ENCODE results near the gene BCAR1. TPM values are rescaled to one million over a fixed set of nuclear protein-coding genes. Genes with fewer than 3 reads are reported as not detected.

Gene BCAR1
- polyA plus RNA-seq, 1 donor from 2014 or later = 39.1 TPM

- Histone ChIP-seq H3K9me3 (ENCODE audit: low read length) (no peaks in the 10 kb centered on the region), H3K27me3 (ENCODE audit: insufficient read depth, low read depth, low read length) (no peaks in the 10 kb centered on the region), H4K20me1 (ENCODE audit: insufficient read depth) (no peaks in the 10 kb centered on the region), H3K36me3 (ENCODE audit: insufficient read depth, low read length) (no peaks in the 10 kb centered on the region), H3K4me3 (ENCODE audit: low read length) (peak overlapping the region; percentile 95), H3K4me2 (ENCODE audit: low read length) (no peak overlapping the region), H2AFZ (ENCODE audit: low read depth, low read length) (no peak overlapping the region), H3K79me2 (replicated peaks; ENCODE audit: insufficient read depth, low read length) (peaks cover 63% of the 10 kb centered on the region), H3K27ac (ENCODE audit: low read length) (no peak overlapping the region), H3F3A (ENCODE audit: insufficient read depth, low read length, poor library complexity, severe bottlenecking) (no peaks in the 10 kb centered on the region), H3K9ac (ENCODE audit: low read length) (no peak overlapping the region), H3K9me2 (ENCODE audit: insufficient read depth, low read length) (no peaks in the 10 kb centered on the region)
- TF ChIP-seq TAF1 (IDR thresholded peaks at IDR 0.05; ENCODE audit: low read depth) (no peak), SMC3 (conservative IDR thresholded peaks at IDR 0.05; ENCODE audit: poor library complexity) (no peak), MXI1 (conservative IDR thresholded peaks at IDR 0.05; ENCODE audit: poor library complexity, severe bottlenecking) (no peak), EP300 (conservative IDR thresholded peaks at IDR 0.05; ENCODE audit: poor library complexity, severe bottlenecking) (no peak), POLR2AphosphoS5 (IDR thresholded peaks at IDR 0.05) (no peak), REST (IDR thresholded peaks at IDR 0.05; ENCODE audit: borderline replicate concordance) (no peak), EZH2 (IDR thresholded peaks at IDR 0.05; ENCODE audit: borderline replicate concordance, insufficient read depth, low read length, poor library complexity, severe bottlenecking) (no peak), CTCF (IDR thresholded peaks at IDR 0.05; ENCODE audit: poor library complexity, severe bottlenecking) (no peak), RAD21 (conservative IDR thresholded peaks at IDR 0.05) (no peak)
Measured at GRCh38 chr16:75263291-75263962, 12.0 kb upstream of the BCAR1 start.

- H3F3A ChIP-seq (ENCODE audit: insufficient read depth, low read length, poor library complexity, severe bottlenecking) = no peaks in the 10 kb centered on the region
- H3K9me3 ChIP-seq (ENCODE audit: low read length) = no peaks in the 10 kb centered on the region
- no peaks in the 10 kb centered on the region for H3K9me2 ChIP-seq (ENCODE audit: insufficient read depth, low read length)
- no peak overlapping the region for H3K4me2 ChIP-seq (ENCODE audit: low read length)
- no peak overlapping the region for H2AFZ ChIP-seq (ENCODE audit: low read depth, low read length)
- TF ChIP-seq MXI1 (conservative IDR thresholded peaks at IDR 0.05; ENCODE audit: poor library complexity, severe bottlenecking) = no peak
- no peak for TF ChIP-seq POLR2AphosphoS5 (IDR thresholded peaks at IDR 0.05)
- no peaks in the 10 kb centered on the region for H3K36me3 ChIP-seq (ENCODE audit: insufficient read depth, low read length)
- H3K27ac ChIP-seq (ENCODE audit: low read length) = no peak overlapping the region
- peak overlapping the region; percentile 95 for H3K4me3 ChIP-seq (ENCODE audit: low read length)
- no peaks in the 10 kb centered on the region for H4K20me1 ChIP-seq (ENCODE audit: insufficient read depth)
- H3K9ac ChIP-seq (ENCODE audit: low read length) = no peak overlapping the region
- H3K79me2 ChIP-seq (replicated peaks; ENCODE audit: insufficient read depth, low read length) = peaks cover 70% of the 10 kb centered on the region
- no peaks in the 10 kb centered on the region for H3K27me3 ChIP-seq (ENCODE audit: insufficient read depth, low read depth, low read length)
Measured at GRCh38 chr16:75262800-75263127, 11.3 kb upstream of the BCAR1 start.

Measured in neural cell (in vitro differentiated cells).